DND-41 (cell line): Measurements from ENCODE around the gene VLDLR.

Experiments
- CTCF ChIP-seq: IDR thresholded peaks from 2 replicates; pipeline ENCODE4 v1.5.1; 2012; ENCODE audit warnings: borderline replicate concordance, low read length, moderate library complexity, mild to moderate bottlenecking; ENCODE audit not compliant: poor library complexity, severe bottlenecking; ENCODE audit errors: extremely low read depth
- EZH2 ChIP-seq: IDR thresholded peaks from 3 replicates; pipeline ENCODE4 v1.6.1; 2012; ENCODE audit warnings: borderline replicate concordance, low read depth, mild to moderate bottlenecking, moderate library complexity, low read length, inconsistent platforms; ENCODE audit not compliant: severe bottlenecking

DNA sequence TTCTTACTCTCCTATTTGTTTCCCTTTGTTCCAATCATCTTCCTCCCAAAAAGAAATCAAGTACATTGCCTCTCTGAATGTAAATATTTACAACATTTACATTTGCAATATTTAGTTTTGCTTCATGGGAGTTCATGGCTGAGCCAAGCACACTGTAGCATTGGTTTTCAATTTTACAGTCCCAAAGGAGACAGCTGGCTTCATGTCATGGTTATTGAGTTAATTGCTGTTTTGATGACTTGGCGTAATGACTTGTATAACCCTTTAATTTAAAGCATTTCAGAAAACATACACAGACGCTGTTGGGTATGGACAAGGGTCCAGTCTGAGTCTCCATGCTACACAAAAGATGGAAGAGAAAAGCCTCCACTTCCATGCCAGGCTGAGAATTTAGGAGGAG lies 25.6 kb upstream of the VLDLR start:
- TF ChIP-seq CTCF = no peak
- TF ChIP-seq EZH2 = no peak
